Endothelial cell of umbilical vein (primary cell): ENCODE results near the gene RNF214.

Source experiments
- CTCF ChIP-seq, 2 donors: IDR thresholded peaks; 1 replicate in 1 of 2; 2 replicates in 1 of 2; pipeline ENCODE4 v1.5.1; 2011; ENCODE audit warnings: low read length in 2 of 2, mild to moderate bottlenecking in 2 of 2, moderate library complexity in 2 of 2, control low read depth in 1 of 2, inconsistent platforms in 1 of 2, low read depth in 1 of 2; ENCODE audit not compliant: insufficient read depth in 1 of 2; ENCODE audit errors: extremely low read depth in 1 of 2
- EZH2 ChIP-seq: IDR thresholded peaks from 2 replicates; pipeline ENCODE4 v1.6.1; 2012; ENCODE audit warnings: borderline replicate concordance, low read depth, mild to moderate bottlenecking, moderate library complexity, low read length, inconsistent platforms; ENCODE audit not compliant: severe bottlenecking
- GATA2 ChIP-seq: IDR thresholded peaks from 2 replicates; pipeline ENCODE4 v1.7.0; 2011; ENCODE audit warnings: low read depth, mild to moderate bottlenecking, moderate library complexity, mixed read lengths, low read length; ENCODE audit not compliant: insufficient read length, insufficient read depth
- JUN ChIP-seq: IDR thresholded peaks from 2 replicates; pipeline ENCODE4 v1.6.1; 2011; ENCODE audit warnings: borderline replicate concordance, low read depth; ENCODE audit not compliant: insufficient read length, insufficient read depth
- MAX ChIP-seq: IDR thresholded peaks from 2 replicates; pipeline ENCODE4 v1.6.1; 2011; ENCODE audit not compliant: insufficient read depth, insufficient read length
- MYC ChIP-seq: IDR thresholded peaks from one replicate; pipeline ENCODE4 v1.6.1; 2011; ENCODE audit warnings: mild to moderate bottlenecking, low read depth, low read length
- POLR2A ChIP-seq: IDR thresholded peaks from 2 replicates; pipeline ENCODE4 v1.6.1; 2012; ENCODE audit warnings: low read depth, mild to moderate bottlenecking, control low read depth, low read length
- POLR2AphosphoS5 ChIP-seq: IDR thresholded peaks from 2 replicates; pipeline ENCODE4 v1.6.1; 2012; ENCODE audit warnings: low read depth, mild to moderate bottlenecking, control low read depth, low read length, moderate library complexity; ENCODE audit not compliant: insufficient read depth

GRCh38 chr11:117319214-117319840, 86.9 kb downstream of the RNF214 start:
- TF ChIP-seq CTCF (IDR thresholded peaks at IDR 0.05; ENCODE audit: extremely low read depth in 1 of 2, insufficient read depth in 1 of 2, low read depth in 1 of 2, low read length in 2 of 2) = no peak
- no peak for TF ChIP-seq GATA2
- TF ChIP-seq POLR2A = no peak
- no peak for TF ChIP-seq JUN
- no peak for TF ChIP-seq POLR2AphosphoS5
- TF ChIP-seq EZH2 = no peak
- TF ChIP-seq MYC = no peak
- no peak for TF ChIP-seq MAX
